IgD-negative memory B cell (primary cell): ENCODE data around the gene KIF9. TPM values are rescaled to one million over a fixed set of nuclear protein-coding genes. Genes with fewer than 3 reads are reported as not detected.
A peak's percentile ranks its signal among the peaks of the same experiment; 100 is the strongest.
"Not testable (repeated sequence)": the region's sequence is repeated elsewhere in the genome, so short reads cannot be mapped to it uniquely, and the experiment has no call there.

Experiments used
- H3K27ac Mint-ChIP-seq, 3 donors: one replicate each; pipeline ENCODE4 v1.8.0; 2020 to 2022; ENCODE audit warnings: mild to moderate bottlenecking in 3 of 3, mixed read lengths in 3 of 3, moderate library complexity in 1 of 3
- H3K27me3 Mint-ChIP-seq: one replicate; pipeline ENCODE4 v1.8.0; 2021; ENCODE audit warnings: mixed read lengths
- H3K36me3 Mint-ChIP-seq: one replicate; pipeline ENCODE4 v1.8.0; 2020; ENCODE audit warnings: mild to moderate bottlenecking, mixed read lengths
- H3K4me1 Mint-ChIP-seq, 3 donors: one replicate each; pipeline ENCODE4 v1.8.0; 2020 to 2022; ENCODE audit warnings: mixed read lengths in 3 of 3, mild to moderate bottlenecking in 1 of 3
- H3K4me3 Mint-ChIP-seq, 4 donors: one replicate each; pipeline ENCODE4 v1.8.0; 2020 to 2022; ENCODE audit warnings: mild to moderate bottlenecking in 4 of 4, mixed read lengths in 4 of 4, moderate library complexity in 3 of 4
- H3K9me3 Mint-ChIP-seq, 3 donors: one replicate each; pipeline ENCODE4 v1.8.0; 2020 to 2021; ENCODE audit warnings: mixed read lengths in 3 of 3, mild to moderate bottlenecking in 1 of 3
- polyA plus RNA-seq: library from polyadenylated mRNA; unstranded; fragments of 300-500 nt; fragmentation: Illumina TruSeq; gene quantifications from one replicate; pipeline ENCODE4 v1.2.3, GENCODE V29; 2021

KIF9 gene
- polyA plus RNA-seq, 1 donor from 2014 or later: 4.7 TPM

DNA sequence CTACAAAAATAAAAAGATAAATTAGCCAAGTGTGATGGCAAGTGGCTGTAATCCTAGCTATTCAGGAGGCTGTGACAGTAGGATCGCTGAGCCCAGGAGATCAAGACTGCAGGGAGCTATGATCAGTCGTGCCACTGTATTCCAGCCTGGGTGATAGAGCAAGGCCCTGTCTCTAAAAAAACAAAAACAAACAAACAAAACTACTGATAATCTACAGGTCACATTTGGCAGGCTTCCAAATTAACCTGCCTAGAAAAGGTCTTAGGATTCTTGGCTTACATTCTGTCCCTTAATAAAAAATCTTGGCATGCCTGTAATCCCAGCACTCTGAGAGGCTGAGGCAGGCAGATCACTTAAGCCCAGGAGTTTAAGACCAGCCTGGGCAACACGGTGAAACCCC lies 85.3 kb downstream of the KIF9 start:
- H3K9me3 Mint-ChIP-seq: no peaks in the 10 kb centered on the region
- no peaks in the 10 kb centered on the region for H3K27me3 Mint-ChIP-seq
- no peak overlapping the region for H3K4me3 Mint-ChIP-seq
- H3K4me1 Mint-ChIP-seq: no peaks in the 10 kb centered on the region
- H3K36me3 Mint-ChIP-seq: no peaks in the 10 kb centered on the region
- peak overlapping the region in 1 of 3 donors; percentile 67 for H3K27ac Mint-ChIP-seq

DNA sequence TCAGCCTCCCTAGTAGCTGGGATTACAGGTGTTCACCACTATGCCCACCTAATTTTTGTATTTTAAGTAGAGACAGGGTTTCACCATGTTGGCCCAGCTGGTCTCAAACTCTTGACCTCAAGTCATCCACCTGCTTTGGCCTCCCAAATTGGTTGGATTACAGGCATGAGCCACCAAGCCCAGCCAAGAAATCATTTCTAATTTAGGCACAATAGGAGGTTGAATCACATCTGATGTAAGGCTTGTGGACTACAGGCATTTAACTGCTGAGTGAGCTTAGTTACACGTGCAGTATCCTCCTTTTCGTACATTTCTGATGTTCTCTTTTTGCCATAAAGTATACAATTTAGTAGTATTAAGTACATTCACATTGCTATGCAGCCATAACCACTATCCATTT lies 87.6 kb downstream of the KIF9 start:
- Mint-ChIP-seq H3K4me1 (no peaks in the 10 kb centered on the region), H3K9me3 (no peaks in the 10 kb centered on the region), H3K27me3 (no peaks in the 10 kb centered on the region), H3K4me3 (no peak overlapping the region), H3K27ac (no peak overlapping the region), H3K36me3 (no peaks in the 10 kb centered on the region)

DNA sequence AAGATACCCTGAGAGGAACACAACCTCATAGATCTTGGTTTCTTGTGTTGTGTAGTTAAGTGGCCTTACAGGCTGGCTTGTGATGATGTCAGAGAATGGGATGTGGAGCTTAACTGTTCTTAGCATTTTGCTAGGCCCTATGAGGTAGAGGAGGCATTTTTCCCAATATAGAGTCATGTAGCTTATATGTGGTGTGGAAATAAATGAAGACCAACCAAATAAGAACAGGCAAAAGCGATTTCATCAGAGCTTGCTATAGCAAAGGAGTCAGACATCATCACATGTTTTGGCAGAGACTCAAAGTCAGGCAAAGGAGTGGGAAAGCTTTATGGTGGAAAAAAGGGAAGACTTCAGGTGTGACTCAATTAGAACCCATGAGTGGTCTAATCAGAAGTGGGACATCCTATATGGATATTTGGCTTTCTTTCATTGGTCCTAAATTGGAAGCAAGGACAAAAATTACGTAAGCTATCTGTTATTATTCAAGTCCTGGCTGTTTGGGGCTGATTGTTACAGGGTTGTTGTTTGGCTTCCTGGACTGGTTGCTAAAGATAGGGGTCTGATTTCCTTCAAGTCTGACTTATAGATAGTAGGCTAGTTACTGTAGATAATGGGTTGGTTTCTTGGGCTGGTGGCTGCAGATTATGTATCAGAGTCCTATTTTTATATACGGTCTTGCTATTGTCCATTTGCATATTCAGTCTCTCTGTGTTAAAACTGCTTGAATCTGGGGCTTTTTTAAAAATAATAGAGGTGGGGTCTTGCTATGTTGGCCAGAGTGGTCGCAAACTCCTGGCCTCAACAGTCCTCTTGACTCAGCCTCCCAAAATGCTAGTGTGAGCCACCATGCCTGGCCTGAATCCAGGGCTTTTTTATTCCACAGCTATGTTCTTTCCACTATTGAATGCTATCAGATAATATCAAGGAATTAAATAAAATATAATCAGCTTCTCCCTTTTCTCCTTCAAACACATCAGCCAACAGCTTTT lies 88.4 kb downstream of the KIF9 start:
- no peaks in the 10 kb centered on the region for H3K9me3 Mint-ChIP-seq
- no peak overlapping the region for H3K27ac Mint-ChIP-seq
- H3K27me3 Mint-ChIP-seq: no peaks in the 10 kb centered on the region
- no peak overlapping the region for H3K4me3 Mint-ChIP-seq
- H3K4me1 Mint-ChIP-seq: no peaks in the 10 kb centered on the region
- H3K36me3 Mint-ChIP-seq: no peaks in the 10 kb centered on the region

DNA sequence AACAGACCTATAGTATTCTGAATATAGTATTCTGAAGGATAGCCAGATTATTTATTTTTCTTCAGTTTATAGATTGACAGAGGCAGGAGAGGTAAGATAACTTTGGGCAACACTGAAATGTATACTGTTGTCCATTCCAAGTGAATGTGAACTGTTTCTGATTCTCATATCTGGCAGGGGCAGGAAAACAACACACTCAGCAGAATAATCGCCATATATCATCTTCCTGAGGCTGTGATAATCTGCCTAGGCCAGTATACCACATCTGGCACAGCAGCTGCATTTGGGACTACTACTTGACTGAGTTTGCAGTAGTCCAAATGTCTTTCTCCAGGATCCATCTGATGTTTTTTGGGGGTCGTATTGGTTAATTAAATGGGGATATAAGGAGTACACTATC lies 96.3 kb downstream of the KIF9 start:
- Mint-ChIP-seq H3K4me3 (no peak overlapping the region), H3K9me3 (no peaks in the 10 kb centered on the region), H3K36me3 (peaks cover 2% of the 10 kb centered on the region), H3K27me3 (no peaks in the 10 kb centered on the region), H3K27ac (no peak overlapping the region), H3K4me1 (peaks cover 0 to 2% (median 0%) of the 10 kb centered on the region in 3 donors)

DNA sequence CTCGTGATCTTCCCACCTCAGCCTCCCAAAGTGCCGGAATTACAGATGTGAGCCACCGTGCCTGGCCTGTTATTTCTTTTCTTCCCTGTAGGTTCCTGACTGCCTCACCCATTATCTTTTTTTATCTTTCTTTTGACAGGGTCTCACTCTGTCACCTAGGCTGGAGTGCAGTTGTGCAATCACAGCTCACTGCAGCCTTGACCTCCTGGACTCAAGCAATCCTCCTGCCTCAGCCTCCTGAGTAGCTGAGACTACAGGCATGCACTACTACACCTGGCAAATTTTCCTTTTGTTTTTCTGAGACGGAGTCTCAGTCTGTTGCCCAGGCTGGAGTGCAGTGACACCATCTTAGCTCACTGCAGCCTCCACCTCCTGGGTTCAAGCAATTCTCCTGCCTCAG lies 100.9 kb downstream of the KIF9 start:
- not testable (repeated sequence) for H3K4me3 Mint-ChIP-seq, H3K4me1 Mint-ChIP-seq, H3K9me3 Mint-ChIP-seq, H3K27ac Mint-ChIP-seq, H3K36me3 Mint-ChIP-seq, H3K27me3 Mint-ChIP-seq

DNA sequence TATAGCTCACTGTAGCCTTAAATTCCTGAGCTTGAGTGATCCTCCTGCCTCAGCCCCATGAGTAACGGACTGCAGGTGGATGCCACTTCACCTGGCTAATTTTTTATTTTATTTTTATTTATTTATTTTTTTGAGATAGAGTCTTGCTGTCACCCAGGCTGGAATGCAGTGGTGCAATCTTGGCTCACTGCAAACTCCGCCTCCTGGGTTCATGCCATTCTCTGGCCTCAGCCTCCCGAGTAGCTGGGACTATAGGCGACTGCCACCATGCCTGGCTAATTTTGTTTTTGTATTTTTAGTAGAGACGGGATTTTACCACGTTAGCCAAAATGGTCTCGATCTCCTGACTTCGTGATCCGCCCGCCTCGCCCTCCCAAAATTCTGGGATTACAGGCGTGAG lies 102.6 kb downstream of the KIF9 start:
- H3K27ac Mint-ChIP-seq, H3K4me3 Mint-ChIP-seq, H3K27me3 Mint-ChIP-seq, H3K36me3 Mint-ChIP-seq, H3K9me3 Mint-ChIP-seq: not testable (repeated sequence)
- H3K4me1 Mint-ChIP-seq: peaks cover 9 to 14% (median 11%) of the 10 kb centered on the region in 3 donors

Other genes with a start within 250 kb of the KIF9 start
- 32.6 TPM for gene SETD2, start 118.7 kb downstream of the KIF9 start, polyA plus RNA-seq
- gene KLHL18, start 145 bp upstream of the KIF9 start, polyA plus RNA-seq: 17.4 TPM
- 5.0 TPM for gene PTPN23, start 98.2 kb upstream of the KIF9 start, polyA plus RNA-seq
- gene SCAP, start 193.1 kb upstream of the KIF9 start, polyA plus RNA-seq: 38.7 TPM
- 39.2 TPM for gene ELP6, start 230.9 kb upstream of the KIF9 start, polyA plus RNA-seq